HG03342 (cell line): ENCODE results near the gene FAS.

ENCODE experiments used
- ATAC-seq: cut with Tn5 transposase; IDR thresholded peaks from one replicate; pipeline ENCODE4 v1.9.1; 2021; ENCODE audit warnings: mild to moderate bottlenecking, moderate library complexity; ENCODE audit not compliant: unreplicated experiment

Gene FAS

DNA sequence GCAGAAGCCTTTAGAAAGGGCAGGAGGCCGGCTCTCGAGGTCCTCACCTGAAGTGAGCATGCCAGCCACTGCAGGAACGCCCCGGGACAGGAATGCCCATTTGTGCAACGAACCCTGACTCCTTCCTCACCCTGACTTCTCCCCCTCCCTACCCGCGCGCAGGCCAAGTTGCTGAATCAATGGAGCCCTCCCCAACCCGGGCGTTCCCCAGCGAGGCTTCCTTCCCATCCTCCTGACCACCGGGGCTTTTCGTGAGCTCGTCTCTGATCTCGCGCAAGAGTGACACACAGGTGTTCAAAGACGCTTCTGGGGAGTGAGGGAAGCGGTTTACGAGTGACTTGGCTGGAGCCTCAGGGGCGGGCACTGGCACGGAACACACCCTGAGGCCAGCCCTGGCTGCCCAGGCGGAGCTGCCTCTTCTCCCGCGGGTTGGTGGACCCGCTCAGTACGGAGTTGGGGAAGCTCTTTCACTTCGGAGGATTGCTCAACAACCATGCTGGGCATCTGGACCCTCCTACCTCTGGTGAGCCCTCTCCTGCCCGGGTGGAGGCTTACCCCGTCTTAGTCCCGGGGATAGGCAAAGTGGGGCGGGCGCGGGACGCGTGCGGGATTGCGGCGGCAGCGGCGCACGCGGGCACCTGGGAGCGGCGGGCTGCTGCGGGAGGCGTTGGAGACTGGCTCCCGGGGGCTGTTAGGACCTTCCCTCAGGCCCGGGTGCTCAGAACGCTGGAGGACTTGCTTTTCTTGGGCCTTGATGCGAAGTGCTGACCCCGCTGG lies at the start of gene FAS:
Gene FAS (plus strand): TSS at position 415 of the 777 bp plus-strand sequence. CDS start 79 bp downstream, at position 494.
- ATAC-seq: peak; percentile 58

DNA sequence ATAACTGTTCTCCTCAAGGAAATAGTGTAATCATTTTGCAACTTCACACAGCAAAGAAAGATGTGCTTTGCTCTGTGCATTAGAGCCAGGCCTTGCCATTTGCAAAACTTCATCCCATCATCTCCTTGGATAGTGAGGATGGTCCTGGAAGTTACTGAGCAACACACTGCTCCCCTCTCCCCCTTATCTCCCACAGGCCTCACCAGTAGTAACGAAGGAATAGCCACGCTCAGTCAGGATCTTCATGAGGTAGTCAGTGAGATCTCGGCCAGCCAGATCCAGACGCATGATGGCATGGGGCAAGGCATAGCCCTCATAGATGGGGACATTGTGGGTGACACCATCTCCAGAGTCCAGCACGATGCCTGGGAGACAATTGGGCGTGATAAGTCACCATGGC lies 49.6 kb upstream of the FAS start:
- ATAC-seq: no peak

DNA sequence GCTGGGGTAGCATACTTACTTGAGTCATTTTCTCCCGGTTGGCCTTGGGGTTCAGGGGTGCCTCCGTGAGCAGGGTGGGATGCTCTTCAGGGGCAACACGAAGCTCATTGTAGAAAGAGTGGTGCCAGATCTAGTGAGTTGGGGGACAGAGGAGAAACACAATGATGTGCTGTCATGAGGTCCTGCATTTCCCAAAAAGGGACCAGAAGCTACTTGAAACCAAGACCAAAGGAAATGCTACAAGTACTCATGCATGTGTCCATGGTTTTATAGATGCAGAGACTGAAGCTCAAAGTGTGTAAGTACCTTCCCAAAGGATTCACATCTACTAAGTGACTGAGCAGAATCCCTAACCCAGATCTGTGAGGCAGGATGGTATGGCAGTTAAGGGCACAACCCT lies 46.8 kb upstream of the FAS start:
- no peak for ATAC-seq

DNA sequence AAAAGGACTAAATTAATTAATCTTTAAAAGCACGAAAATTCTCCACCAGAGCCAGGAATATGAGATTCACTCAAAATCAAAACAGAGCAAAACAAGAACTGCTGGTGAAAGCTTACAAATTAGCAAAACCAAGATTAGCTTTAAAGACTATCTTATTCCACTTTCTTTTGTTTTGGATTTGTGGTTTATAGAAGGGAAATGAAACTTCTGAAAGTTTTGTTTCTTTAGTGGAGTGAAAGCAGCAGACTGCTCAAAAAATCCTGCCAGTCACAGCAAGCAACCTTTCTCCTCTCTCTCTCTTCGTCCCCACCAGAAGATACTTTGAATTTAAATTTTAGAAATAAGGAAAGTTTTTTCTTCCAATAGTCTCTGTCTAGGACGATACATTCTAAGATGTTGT lies 45.8 kb upstream of the FAS start:
- ATAC-seq: peak; percentile 61

DNA sequence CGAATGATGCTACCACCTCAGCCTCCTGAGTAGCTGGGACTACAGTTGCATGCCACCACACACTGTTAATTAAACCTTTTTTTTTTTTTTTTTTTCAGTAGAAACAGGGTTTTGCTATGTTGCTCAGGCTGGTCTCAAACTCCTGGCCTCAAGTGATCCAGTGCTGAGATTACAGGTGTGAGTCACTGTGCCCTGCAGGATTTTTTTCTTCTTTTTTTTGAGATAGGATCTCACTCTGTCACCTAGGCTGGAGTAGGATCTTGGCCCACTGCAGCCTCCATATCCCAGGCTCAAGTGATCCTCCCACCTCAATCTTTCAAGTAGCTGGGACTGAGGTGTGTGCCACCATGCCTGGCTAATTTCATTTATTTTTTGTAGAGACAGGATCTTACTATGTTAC lies 44.4 kb upstream of the FAS start:
- no peak for ATAC-seq

DNA sequence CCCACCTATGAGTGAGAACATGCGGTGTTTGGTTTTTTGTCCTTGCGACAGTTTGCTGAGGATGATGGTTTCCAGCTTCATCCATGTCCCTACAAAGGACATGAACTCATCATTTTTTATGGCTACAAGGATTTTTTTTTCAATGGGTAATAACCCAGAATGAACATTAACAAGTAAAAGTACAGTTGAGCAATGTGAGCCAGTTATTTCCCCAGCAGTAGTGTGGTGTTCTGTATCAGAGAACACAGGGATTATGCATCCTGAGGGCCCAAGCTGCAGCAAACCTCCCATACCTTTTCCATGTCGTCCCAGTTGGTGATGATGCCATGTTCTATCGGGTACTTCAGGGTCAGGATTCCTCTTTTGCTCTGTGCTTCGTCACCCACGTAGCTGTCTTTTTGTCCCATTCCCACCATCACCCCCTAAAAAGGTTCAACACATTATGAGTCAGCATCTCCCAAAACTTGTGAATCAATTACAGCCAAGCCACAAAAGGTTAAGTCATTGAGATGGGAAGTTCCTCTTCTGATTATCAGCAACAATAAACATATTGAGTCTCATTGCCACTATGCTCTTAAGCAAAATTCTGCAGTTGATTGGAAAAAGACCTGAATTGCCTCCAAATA lies 43.5 kb upstream of the FAS start:
- ATAC-seq: no peak

DNA sequence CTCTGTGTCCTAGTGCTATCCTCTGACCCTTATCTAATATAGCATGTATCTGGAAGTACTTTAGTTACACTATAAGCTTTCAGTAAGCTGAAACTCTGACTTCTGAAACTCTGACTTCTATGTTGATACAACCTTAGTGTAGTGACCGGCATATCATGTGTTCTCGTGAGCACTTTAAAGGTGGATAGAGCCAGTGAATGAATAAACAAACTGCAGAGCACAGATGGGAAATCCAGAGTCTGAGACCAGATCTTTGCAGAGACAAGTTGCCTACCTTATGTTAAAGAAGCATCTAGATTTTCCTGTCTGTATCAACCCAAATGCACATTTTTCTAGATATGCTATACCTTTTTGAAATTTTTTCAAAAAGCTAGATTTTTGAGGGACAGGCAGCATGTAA lies 41.5 kb upstream of the FAS start:
- no peak for ATAC-seq

DNA sequence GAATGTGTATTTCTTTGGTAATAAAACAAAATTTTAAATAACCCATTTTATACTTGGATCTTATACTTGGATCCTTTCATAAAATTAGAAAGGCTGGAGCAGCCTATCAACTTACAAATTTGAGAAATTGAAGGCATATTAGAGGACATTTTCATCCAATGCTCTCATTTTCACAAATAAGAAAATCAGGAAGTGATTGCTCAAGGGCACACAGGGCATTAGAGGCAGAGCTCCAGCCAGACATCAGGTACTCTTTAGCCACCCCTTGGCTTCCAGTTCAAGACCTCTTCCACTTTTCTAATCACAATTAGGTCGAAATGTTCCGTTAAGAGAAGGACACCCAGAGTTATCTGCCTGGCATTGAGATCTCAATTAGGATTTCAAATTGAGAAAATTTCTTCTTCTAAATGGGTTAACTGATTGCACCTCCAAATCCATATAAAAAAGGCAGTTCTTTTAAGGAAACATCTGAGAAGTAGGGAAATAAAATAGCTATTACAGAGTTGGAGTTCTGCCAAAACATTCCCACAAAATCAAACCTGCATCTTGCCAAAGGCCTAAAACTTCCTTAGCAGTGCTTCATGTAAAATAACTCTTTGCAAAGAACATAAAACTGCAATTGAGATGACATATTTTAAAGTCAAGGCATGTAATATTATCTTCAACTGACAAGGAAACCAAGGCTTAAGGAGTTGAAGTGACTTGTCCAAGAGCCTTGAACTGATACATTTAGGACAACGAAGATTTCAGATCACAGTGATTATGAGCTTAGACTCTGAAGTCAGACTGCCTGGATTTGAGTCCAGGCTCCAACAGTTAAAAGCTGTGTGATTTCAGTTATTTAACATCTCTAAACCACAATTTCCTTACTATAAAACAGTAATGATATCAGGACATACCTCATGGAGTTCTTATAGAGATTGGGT lies 40.4 kb upstream of the FAS start:
- no peak for ATAC-seq

DNA sequence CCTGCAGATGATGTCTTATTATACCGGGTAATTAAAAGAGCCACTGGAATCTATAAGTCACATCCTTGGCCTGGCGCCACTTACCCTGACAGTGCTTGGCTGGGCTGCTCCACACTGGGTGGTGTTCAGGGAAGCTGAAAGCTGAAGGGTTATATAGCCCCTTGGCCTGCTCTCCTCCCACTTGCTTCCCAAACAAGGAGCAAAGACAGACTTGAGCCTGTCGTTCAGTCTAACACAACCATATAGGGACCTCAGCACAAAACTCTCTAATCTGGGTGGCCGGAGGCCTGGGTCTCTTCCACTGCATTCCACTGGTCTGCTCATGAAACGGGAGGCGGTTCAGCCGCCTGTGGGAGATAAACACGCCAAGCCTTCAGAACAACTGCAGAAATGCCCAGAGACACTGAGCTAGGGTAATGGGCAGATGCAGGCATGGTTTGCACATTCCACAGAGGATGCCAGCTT lies 37.9 kb upstream of the FAS start, which contains the start of gene ACTA2:
Gene ACTA2 (minus strand): TSS at position 127 of the 465 bp plus-strand sequence. CDS start 3,843 bp downstream, outside the sequence.
- ATAC-seq: no peak

DNA sequence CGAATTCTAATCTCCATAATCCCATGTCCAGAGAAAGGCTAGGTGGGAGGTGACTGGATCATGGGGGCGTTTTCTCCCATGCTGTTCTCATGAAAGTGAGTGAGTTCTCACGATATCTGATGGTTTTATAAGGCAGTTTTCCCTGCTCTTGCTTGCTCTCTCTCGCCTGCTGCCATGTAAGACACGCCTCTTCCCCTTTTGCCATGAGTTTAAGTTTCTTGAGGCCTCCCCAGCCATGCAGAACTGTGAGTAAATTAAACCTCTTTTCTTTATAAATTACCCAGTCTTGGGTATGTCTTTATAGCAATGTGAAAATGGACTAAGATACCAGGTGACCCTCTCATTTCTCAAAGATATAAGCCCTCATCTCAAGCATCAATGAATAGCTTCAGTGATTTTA lies 36.9 kb upstream of the FAS start:
- ATAC-seq: no peak

DNA sequence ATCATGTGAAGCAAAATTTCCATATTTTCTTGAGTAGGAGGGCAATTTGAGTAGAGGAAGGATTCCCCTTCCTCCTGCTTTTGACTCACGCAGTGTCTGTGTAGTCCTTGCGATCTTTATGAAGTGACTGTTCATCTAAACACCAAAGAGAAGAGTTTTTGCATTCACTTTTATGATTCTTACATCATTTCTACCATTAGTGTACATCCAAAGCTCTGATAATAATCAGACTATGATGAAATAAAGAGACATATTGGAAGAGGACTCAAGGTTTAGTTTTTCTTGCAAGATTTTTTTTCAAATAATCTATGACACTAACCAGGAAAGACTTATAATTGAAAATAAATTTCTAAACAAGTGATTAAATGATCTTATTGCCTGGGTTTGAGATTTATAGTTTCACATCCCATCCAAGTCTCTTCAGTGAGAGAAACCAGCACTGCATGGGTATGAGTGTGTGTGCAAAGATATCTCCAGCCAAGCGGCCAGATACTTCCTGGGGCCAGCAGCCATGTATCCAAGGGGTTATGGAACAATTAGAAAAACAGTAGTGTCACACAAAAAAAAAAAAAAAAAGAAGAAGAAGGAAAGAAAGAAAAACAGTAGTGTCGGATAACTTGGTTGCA lies 36.0 kb upstream of the FAS start:
- no peak for ATAC-seq

DNA sequence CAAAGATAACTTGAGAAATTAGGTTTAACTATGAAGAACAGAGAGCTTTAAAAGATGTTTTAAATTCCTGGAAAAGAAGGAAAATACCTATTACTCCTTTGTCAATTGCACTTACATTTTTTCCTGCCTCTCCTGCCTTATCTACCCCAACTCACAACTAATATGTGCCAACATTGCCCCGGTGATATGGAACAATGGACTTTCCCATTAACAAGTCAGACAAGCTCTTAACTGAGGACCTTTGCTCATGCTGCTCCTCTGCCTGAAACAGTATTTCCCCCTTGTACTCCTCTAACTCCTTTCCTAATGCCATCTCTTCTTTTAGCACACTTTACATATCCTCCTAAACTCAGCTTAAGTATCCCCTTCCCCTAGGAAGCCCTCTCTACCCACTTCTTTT lies 33.2 kb upstream of the FAS start:
- no peak for ATAC-seq

DNA sequence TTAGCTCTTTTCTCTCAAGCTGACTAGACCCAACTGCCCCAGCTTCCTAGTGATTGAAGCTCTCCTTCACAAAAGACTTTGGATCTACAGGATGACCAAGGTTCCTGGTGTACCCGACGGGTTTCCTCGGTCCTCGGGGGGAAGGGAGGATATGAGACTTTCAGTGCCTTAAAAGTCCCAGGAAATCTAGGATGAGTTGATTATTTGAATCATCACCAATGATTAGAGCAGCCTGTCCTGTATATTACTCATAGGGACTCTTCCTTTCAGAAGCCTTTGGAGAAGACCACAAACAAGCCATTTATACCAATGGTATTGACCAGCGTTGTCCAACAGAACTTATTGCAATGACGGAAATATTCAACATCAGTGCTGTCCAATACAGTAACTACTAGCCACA lies 31.9 kb upstream of the FAS start:
- no peak for ATAC-seq

DNA sequence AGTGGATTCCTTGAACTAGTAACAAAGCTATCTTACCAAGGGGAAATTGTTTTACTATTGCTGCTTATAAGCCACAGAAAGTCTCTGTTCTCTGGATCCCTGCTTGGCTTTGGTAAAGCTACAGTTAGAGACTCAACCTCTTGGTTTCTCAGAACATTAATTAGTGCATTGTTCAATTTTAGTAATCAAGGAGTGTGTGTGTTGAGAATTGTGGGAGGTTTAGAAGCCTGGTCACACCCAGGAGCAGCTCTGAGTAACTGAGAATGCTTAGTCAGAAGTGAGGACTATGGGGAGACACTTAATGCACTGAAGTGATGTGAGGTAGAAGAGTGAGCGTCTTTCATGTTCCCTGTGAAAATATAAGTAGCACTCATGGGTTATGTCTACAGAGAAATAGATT lies 29.8 kb upstream of the FAS start:
- ATAC-seq: no peak

DNA sequence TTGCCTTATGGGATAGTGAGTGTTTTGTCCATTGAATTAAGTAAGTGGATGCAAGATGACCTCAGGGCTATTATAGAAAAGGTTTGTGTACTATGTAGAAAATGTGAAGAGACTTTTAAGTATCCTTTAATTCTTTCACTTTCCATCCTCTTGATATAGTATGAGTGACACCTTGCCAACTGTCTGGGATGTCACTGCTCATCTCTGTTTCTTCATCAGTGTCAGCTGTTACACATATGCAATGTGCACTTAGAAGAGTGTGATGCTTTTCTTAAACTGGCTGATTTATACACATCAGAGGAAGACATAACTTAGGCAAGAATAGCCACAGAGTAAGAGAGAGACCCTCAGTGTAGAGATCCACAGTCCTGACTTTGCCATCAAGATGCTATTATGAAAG lies 29.3 kb upstream of the FAS start:
- no peak for ATAC-seq

DNA sequence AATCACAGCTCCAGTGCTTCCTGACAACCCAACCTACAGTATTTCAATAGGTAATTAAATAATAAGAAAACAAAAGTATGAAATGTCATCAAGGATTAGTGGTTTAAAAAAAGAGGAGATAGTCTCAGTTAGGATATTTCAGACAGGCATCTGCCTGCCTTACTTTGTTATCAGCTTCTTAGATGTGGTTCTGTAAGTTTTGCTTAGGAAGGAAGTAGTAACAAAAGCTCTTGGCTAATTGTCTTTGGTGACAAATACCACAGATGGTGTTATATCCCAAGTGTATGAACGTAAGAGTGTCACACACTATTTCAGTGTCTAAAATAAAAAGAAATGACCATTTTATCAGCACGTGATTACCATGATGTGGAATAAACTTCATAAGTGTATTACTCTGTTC lies 28.3 kb upstream of the FAS start:
- ATAC-seq: no peak

DNA sequence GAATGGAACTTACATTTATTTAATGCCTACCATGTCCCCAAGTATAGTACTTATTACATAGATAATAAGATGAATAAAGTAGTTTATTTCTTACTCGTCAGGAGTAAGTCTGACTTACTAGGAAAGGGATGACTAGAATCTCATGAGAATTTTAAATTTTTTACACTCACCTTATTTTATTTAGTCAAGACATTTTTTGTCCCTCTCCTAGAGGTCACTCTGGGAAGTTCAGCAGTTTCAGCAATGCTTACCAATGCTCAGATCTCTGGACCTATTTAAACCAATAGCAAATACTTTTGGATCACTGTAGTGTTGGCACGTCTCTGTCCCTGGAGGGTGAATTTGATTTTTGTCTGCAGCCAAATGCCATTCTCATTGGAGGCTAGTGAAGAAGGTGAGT lies 27.3 kb upstream of the FAS start:
- no peak for ATAC-seq

DNA sequence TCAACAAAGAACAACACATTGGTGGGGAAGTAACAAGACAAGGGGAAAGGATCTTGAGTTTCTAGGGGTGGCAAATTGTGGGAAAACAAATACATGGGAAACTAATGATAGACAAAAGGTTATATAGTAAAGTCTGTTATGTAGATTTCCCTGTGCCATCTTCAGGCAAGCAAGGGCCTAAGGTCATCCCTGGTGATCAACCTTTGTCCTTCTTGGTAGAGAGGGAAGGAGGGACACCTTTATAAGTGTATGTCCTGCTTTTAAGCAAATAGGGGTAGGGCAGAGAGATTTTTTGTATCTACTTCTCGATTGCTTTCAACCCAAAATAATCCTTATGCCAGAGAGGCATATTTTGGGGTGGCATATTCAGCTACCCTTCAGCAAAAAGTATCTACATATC lies 26.2 kb upstream of the FAS start:
- ATAC-seq: no peak

DNA sequence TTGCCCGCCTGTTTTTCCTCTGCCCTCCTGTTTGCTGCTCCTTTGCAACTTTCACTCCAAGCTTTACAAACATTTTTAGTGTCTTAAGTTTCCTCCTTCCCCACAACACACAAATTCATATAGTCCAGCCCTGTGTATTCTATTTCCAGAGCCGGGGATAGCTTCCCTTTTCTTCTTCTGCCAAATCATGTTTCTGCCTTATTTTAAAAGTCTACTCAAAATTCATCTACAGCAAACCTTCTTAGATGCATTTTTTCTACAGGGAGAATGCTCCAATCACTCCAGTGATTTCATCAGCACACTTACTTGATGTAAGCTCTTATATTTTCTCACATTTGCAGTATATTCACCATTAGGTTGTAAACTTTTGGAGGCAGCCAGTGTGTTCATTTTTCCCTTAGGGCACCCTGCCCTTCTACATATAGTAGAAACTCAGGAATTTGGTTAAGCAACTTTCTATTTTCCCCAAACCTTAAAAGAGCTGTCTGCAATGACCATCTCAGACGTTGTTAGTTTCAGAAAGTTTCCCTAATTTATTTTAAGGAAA lies 25.7 kb upstream of the FAS start:
- ATAC-seq: no peak

DNA sequence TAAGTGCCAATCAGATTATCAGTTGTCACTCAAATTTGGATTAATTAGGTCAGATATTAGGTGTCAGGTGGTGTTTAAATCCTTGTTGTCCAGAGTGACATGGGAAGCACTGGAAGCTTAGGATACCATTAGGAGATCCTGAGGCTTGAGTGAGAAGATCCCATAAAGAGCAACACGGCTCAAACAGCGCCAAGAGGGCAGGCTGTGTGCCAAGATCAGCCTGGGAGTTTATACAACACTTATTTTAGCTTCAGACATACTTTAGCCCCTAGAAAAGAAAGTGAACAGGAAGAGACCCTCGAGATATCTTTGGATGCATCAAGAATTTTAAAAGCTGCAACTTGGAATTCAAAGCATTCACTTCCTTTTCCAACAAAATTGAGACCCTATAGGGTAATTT lies 23.8 kb upstream of the FAS start:
- no peak for ATAC-seq

DNA sequence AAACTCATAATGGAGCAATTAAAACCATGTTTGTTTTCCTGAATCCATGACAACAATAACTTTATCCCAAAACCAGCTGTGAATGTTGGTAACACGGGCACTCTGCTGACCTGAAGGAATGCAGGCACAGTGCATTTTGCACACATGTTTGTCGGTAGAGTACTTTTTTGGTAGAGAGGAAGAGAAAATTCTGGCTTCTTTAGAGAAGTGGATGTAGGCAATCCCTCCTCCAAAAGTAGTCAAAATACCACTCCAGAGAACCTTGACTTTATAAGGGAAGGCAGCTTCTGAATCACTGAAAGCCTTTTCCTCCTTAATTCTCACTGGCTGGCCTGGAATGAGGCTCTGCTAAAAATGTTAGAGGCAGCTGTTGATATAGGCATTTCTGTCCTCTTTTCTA lies 22.2 kb upstream of the FAS start:
- ATAC-seq: no peak
